MM.1S (cell line): ENCODE results near the gene CDC16.
A peak's percentile ranks its signal among the peaks of the same experiment; 100 is the strongest.

Source experiments
- DNase-seq: peaks from one replicate; pipeline ENCODE4 v3.0.0-alpha.2; 2015
- H2AFZ ChIP-seq: fragments of 300-600 bp; sonication (generic); 2 replicates; pipeline ENCODE4 v1.6.0; 2016; ENCODE audit warnings: antibody characterized with exemption, low read length
- H3F3A ChIP-seq: fragments of 300-600 bp; sonication (generic); 2 replicates; pipeline ENCODE4 v1.6.1; 2016; ENCODE audit warnings: mild to moderate bottlenecking, antibody characterized with exemption, low read length, moderate library complexity, mixed read lengths; ENCODE audit not compliant: insufficient read depth
- H3K27ac ChIP-seq: fragments of 300-600 bp; sonication (generic); 2 replicates; pipeline ENCODE4 v1.5.1; 2016; ENCODE audit warnings: mild to moderate bottlenecking, low read length
- H3K27me3 ChIP-seq: fragments of 300-600 bp; sonication (generic); replicated peaks from 2 replicates; pipeline ENCODE4 v1.6.0; 2016; ENCODE audit warnings: low read length; ENCODE audit not compliant: insufficient read depth
- H3K36me3 ChIP-seq: fragments of 300-600 bp; sonication (generic); replicated peaks from 2 replicates; pipeline ENCODE4 v1.6.1; 2016; ENCODE audit warnings: mild to moderate bottlenecking, low read length, mixed read lengths; ENCODE audit not compliant: insufficient read depth
- H3K4me1 ChIP-seq: fragments of 300-600 bp; sonication (generic); 2 replicates; pipeline ENCODE4 v1.6.1; 2016; ENCODE audit warnings: low read length, mixed read lengths
- H3K4me2 ChIP-seq: fragments of 300-600 bp; sonication (generic); 2 replicates; pipeline ENCODE4 v1.6.0; 2016; ENCODE audit warnings: low read depth, low read length
- H3K4me3 ChIP-seq: fragments of 300-600 bp; sonication (generic); 2 replicates; pipeline ENCODE4 v1.5.1; 2016; ENCODE audit warnings: low read length, mixed read lengths
- H3K79me2 ChIP-seq: fragments of 300-600 bp; sonication (generic); 2 replicates; pipeline ENCODE4 v1.6.1; 2016; ENCODE audit warnings: mixed run types, low read length, mixed read lengths
- H3K9ac ChIP-seq: fragments of 300-600 bp; sonication (generic); 2 replicates; pipeline ENCODE4 v1.6.1; 2016; ENCODE audit warnings: low read length, mixed read lengths
- H3K9me2 ChIP-seq: fragments of 300-600 bp; sonication (generic); replicated peaks from 2 replicates; pipeline ENCODE4 v1.6.1; 2016; ENCODE audit warnings: mild to moderate bottlenecking, low read length, mixed read lengths; ENCODE audit not compliant: insufficient read depth
- H3K9me3 ChIP-seq: fragments of 300-600 bp; sonication (generic); replicated peaks from 2 replicates; pipeline ENCODE4 v1.6.1; 2016; ENCODE audit warnings: mild to moderate bottlenecking, low read length, mixed read lengths; ENCODE audit not compliant: insufficient read depth
- H4K20me1 ChIP-seq: fragments of 300-600 bp; sonication (generic); 2 replicates; pipeline ENCODE4 v1.6.1; 2016; ENCODE audit warnings: mild to moderate bottlenecking, low read length, moderate library complexity, mixed read lengths; ENCODE audit not compliant: insufficient read depth
- EZH2 ChIP-seq: fragments of 300-600 bp; sonication (generic); optimal IDR thresholded peaks from 2 replicates; pipeline ENCODE3; 2017; ENCODE audit warnings: low read depth, mild to moderate bottlenecking, antibody characterized with exemption, low read length, mixed read lengths
- EZH2phosphoT487 ChIP-seq: fragments of 300-600 bp; sonication (generic); IDR thresholded peaks from 2 replicates; pipeline ENCODE4 v1.6.1; 2018; ENCODE audit warnings: antibody characterized with exemption, low read length
- TF ChIP-seq, protein P1 (sequence below): fragments of 300-600 bp; sonication (generic); IDR thresholded peaks from 2 replicates; pipeline ENCODE4 v1.5.1; 2016; ENCODE audit warnings: antibody characterized with exemption, low read length, mixed read lengths

The CDC16 gene

DNA sequence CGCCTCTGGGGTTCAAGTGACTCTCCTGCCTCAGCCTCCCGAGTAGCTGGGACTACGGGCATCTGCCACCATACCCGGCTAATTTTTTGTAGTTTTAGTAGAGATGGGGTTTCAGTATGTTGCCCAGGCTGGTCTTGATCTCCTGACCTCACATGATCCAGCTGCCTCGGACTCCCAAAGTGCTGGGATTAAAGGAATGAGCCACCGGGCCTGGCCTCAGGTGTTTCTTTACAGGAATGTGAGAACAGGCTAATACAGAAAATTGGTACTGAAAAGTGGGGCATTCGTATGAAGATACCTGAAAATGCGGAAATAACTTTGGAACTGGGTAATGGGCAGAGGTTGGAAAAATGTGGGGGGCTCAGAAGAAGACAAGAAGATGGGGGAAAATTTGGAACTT, 2.8 kb upstream of the CDC16 start:
- Histone ChIP-seq H3K36me3 (no peaks in the 10 kb centered on the region), H3K9me3 (no peaks in the 10 kb centered on the region), H3K27ac (no peak overlapping the region), H3F3A (peaks cover 4% of the 10 kb centered on the region; the same call in 1 of the 2 replicates), H3K4me3 (no peak overlapping the region), H2AFZ (no peak overlapping the region), H3K9me2 (no peaks in the 10 kb centered on the region), H3K4me1 (peaks cover 10% of the 10 kb centered on the region), H3K27me3 (no peaks in the 10 kb centered on the region), H3K9ac (no peak overlapping the region), H3K79me2 (peaks cover 19% of the 10 kb centered on the region), H4K20me1 (no peaks in the 10 kb centered on the region), H3K4me2 (no peak overlapping the region)
- DNase-seq, result no peak
- no peak for TF ChIP-seq EZH2
- TF ChIP-seq, protein P1, sequence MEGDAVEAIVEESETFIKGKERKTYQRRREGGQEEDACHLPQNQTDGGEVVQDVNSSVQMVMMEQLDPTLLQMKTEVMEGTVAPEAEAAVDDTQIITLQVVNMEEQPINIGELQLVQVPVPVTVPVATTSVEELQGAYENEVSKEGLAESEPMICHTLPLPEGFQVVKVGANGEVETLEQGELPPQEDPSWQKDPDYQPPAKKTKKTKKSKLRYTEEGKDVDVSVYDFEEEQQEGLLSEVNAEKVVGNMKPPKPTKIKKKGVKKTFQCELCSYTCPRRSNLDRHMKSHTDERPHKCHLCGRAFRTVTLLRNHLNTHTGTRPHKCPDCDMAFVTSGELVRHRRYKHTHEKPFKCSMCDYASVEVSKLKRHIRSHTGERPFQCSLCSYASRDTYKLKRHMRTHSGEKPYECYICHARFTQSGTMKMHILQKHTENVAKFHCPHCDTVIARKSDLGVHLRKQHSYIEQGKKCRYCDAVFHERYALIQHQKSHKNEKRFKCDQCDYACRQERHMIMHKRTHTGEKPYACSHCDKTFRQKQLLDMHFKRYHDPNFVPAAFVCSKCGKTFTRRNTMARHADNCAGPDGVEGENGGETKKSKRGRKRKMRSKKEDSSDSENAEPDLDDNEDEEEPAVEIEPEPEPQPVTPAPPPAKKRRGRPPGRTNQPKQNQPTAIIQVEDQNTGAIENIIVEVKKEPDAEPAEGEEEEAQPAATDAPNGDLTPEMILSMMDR, result no peak
- no peak for TF ChIP-seq EZH2phosphoT487

DNA sequence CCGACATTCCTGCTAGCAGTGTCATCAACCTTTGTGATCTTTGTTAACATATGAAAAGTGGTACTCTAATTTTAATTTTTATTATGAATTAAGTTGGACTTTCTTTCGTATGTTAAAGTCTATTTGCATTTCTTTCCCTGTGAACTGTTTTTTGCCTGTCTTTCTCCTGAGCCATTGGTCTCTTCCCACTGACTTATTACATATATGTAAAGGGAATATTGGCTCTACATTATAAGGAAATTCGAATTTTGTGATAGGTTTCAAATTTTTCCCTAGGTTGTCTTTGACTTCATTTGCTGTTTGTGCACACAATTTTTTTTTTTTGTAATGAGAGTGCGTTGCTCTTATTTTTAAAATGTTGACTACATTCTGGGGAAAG, 442 bp upstream of the CDC16 start:
- Histone ChIP-seq H3K9me3 (no peaks in the 10 kb centered on the region), H3K27me3 (no peaks in the 10 kb centered on the region), H3K4me1 (peaks cover 4% of the 10 kb centered on the region; the same call in 1 of the 2 replicates), H3K4me2 (peak overlapping the region; percentile 83), H3F3A (peaks cover 4% of the 10 kb centered on the region; the same call in 1 of the 2 replicates), H3K79me2 (peaks cover 40% of the 10 kb centered on the region), H4K20me1 (no peaks in the 10 kb centered on the region), H2AFZ (peak overlapping the region; percentile 93), H3K36me3 (peaks cover 8% of the 10 kb centered on the region), H3K9ac (peak overlapping the region; percentile 97; the same call in 1 of the 2 replicates), H3K9me2 (no peaks in the 10 kb centered on the region), H3K4me3 (peak overlapping the region; percentile 96; the same call in 1 of the 2 replicates), H3K27ac (peak overlapping the region; percentile 87; the same call in 1 of the 2 replicates)
- DNase-seq, result no peak
- TF ChIP-seq EZH2phosphoT487, result no peak
- no peak for TF ChIP-seq EZH2
- TF ChIP-seq, protein P1, result no peak

DNA sequence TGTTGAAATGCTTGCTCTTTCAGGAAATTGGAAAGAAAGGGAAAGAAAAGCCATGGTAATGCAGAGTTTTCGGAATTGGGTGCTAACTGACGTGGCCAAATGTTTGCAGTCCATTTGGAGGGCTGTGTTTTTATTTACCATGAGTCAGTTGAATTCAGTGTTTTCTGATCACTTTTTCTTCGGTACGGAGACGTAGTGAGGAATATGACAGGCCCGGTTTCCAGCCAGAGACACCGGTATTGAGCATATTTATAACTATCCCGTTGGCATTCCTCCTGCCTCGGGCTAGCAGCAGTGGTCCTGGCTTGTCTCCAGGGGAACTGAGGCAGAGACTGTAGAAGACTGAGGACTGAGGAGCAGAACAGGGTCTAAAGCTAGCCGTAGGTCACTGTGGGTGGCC, 1.0 kb downstream of the CDC16 start:
- no peak for DNase-seq
- Histone ChIP-seq H3K27ac (peak overlapping the region; percentile 87; the same call in 1 of the 2 replicates), H4K20me1 (no peaks in the 10 kb centered on the region), H3K9ac (peak overlapping the region; percentile 97), H3K36me3 (peaks cover 12% of the 10 kb centered on the region), H3K4me2 (peak overlapping the region; percentile 97), H3K9me2 (no peaks in the 10 kb centered on the region), H3K4me3 (peak overlapping the region; percentile 96), H2AFZ (no peak overlapping the region), H3K79me2 (peaks cover 47% of the 10 kb centered on the region), H3K27me3 (no peaks in the 10 kb centered on the region), H3K9me3 (no peaks in the 10 kb centered on the region), H3F3A (peaks cover 4% of the 10 kb centered on the region; the same call in 1 of the 2 replicates), H3K4me1 (peaks cover 4% of the 10 kb centered on the region; the same call in 1 of the 2 replicates)
- TF ChIP-seq EZH2, result no peak
- TF ChIP-seq EZH2phosphoT487, result no peak
- TF ChIP-seq, protein P1, result no peak
